Endothelial cell of umbilical vein (primary cell): ENCODE measurements around the gene ETV3.

Experiments
- CTCF ChIP-seq, 2 donors: IDR thresholded peaks; 1 replicate in 1 of 2; 2 replicates in 1 of 2; pipeline ENCODE4 v1.5.1; 2011; ENCODE audit warnings: low read length in 2 of 2, mild to moderate bottlenecking in 2 of 2, moderate library complexity in 2 of 2, control low read depth in 1 of 2, inconsistent platforms in 1 of 2, low read depth in 1 of 2; ENCODE audit not compliant: insufficient read depth in 1 of 2; ENCODE audit errors: extremely low read depth in 1 of 2
- EZH2 ChIP-seq: IDR thresholded peaks from 2 replicates; pipeline ENCODE4 v1.6.1; 2012; ENCODE audit warnings: borderline replicate concordance, low read depth, mild to moderate bottlenecking, moderate library complexity, low read length, inconsistent platforms; ENCODE audit not compliant: severe bottlenecking
- GATA2 ChIP-seq: IDR thresholded peaks from 2 replicates; pipeline ENCODE4 v1.7.0; 2011; ENCODE audit warnings: low read depth, mild to moderate bottlenecking, moderate library complexity, mixed read lengths, low read length; ENCODE audit not compliant: insufficient read length, insufficient read depth
- JUN ChIP-seq: IDR thresholded peaks from 2 replicates; pipeline ENCODE4 v1.6.1; 2011; ENCODE audit warnings: borderline replicate concordance, low read depth; ENCODE audit not compliant: insufficient read length, insufficient read depth
- MAX ChIP-seq: IDR thresholded peaks from 2 replicates; pipeline ENCODE4 v1.6.1; 2011; ENCODE audit not compliant: insufficient read depth, insufficient read length
- MYC ChIP-seq: IDR thresholded peaks from one replicate; pipeline ENCODE4 v1.6.1; 2011; ENCODE audit warnings: mild to moderate bottlenecking, low read depth, low read length
- POLR2A ChIP-seq: IDR thresholded peaks from 2 replicates; pipeline ENCODE4 v1.6.1; 2012; ENCODE audit warnings: low read depth, mild to moderate bottlenecking, control low read depth, low read length
- POLR2AphosphoS5 ChIP-seq: IDR thresholded peaks from 2 replicates; pipeline ENCODE4 v1.6.1; 2012; ENCODE audit warnings: low read depth, mild to moderate bottlenecking, control low read depth, low read length, moderate library complexity; ENCODE audit not compliant: insufficient read depth

- TF ChIP-seq POLR2AphosphoS5 (no peak), CTCF (IDR thresholded peaks at IDR 0.05; ENCODE audit: extremely low read depth in 1 of 2, insufficient read depth in 1 of 2, low read depth in 1 of 2, low read length in 2 of 2) (no peak), JUN (no peak), GATA2 (no peak), MAX (no peak), EZH2 (no peak), POLR2A (no peak), MYC (no peak)
Measured at GRCh38 chr1:157144509-157144908, 6.3 kb upstream of the ETV3 start.
